Fibroblast of the aortic adventitia (primary cell): ENCODE measurements around the gene SMYD2. TPM values are rescaled to one million over a fixed set of nuclear protein-coding genes. Genes with fewer than 3 reads are reported as not detected.

Experiments used
- DNase-seq: peaks from one replicate; pipeline ENCODE4 v3.0.0-alpha.2; 2010; ENCODE audit warnings: low read depth
- H3K4me3 ChIP-seq: 2 replicates; pipeline ENCODE4 v1.5.1; 2011; ENCODE audit warnings: low read depth, mild to moderate bottlenecking, control low read depth, low read length, moderate library complexity
- total RNA-seq: library from RNA; depleted of rRNA; stranded (reverse); fragments of >200 nt; gene quantifications from 2 replicates; pipeline ENCODE4 v1.2.3, GENCODE V29; 2012; ENCODE audit warnings: low replicate concordance
- TF ChIP-seq, protein P1 (sequence below): IDR thresholded peaks from 2 replicates; pipeline ENCODE4 v1.5.1; 2011; ENCODE audit warnings: mild to moderate bottlenecking, low read length, control low read depth, inconsistent platforms; ENCODE audit not compliant: insufficient read depth

SMYD2 gene
- total RNA-seq, 1 donor: 26.9 TPM

DNA sequence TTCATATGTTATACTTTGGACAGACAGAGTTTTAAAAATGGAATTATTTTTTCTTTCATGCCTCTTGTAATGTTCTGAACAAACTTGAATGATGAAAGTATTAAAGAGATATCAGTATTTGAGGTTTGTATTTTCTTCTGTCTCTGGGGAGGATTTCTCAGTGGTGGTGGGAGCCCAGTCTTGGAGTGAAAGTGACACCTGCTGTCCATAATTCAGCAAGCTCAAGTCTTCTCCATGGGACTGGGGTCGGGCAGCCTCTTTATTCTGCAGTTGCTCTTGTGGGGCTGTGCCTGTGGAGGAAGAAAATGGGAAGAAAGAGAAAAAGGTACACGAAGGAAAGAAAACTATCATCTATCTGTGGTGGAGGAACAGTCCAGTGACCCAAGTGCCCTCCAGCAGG, 56.1 kb downstream of the SMYD2 start:
- DNase-seq: no peak
- TF ChIP-seq, protein P1, sequence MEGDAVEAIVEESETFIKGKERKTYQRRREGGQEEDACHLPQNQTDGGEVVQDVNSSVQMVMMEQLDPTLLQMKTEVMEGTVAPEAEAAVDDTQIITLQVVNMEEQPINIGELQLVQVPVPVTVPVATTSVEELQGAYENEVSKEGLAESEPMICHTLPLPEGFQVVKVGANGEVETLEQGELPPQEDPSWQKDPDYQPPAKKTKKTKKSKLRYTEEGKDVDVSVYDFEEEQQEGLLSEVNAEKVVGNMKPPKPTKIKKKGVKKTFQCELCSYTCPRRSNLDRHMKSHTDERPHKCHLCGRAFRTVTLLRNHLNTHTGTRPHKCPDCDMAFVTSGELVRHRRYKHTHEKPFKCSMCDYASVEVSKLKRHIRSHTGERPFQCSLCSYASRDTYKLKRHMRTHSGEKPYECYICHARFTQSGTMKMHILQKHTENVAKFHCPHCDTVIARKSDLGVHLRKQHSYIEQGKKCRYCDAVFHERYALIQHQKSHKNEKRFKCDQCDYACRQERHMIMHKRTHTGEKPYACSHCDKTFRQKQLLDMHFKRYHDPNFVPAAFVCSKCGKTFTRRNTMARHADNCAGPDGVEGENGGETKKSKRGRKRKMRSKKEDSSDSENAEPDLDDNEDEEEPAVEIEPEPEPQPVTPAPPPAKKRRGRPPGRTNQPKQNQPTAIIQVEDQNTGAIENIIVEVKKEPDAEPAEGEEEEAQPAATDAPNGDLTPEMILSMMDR: no peak
- no peak overlapping the region for H3K4me3 ChIP-seq

DNA sequence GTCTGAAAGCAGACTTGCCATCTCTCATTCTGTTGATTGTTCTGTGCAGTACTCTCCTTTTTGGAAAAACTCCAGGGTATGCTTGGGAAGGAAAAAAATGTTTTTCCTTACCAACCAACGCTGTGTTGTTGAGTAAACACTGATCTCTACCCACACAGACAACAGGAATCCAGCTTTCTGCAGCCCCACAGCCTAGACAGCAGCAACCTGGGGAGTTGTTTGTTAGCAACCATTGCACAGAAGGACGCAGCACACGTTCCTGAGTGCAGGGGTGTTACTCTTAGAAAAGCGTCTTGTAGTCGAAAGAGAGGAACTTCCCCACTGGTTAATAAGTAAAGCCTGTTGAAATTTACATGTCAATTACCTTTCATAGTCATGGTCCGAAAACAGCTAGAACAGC, 56.6 kb downstream of the SMYD2 start:
- DNase-seq: peak; percentile 22
- TF ChIP-seq, protein P1: no peak
- no peak overlapping the region for H3K4me3 ChIP-seq

DNA sequence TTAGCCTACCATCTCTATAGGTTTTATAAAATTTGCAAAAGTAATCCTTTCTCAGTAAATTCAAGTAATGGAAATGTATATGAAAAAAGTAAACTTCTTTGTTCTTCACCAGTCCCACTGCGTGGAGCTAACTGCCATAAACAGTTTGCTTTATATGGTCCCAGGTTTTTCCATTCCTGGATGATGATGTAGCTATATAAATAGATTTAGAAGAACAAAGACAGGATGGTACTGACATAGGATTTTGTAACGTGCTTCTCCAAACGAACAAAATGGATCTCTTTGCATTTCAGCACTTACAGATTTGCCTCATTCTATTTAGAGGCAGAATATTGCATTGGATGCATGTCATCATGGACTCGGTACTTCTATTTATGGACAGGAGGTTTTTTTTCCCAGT, 57.3 kb downstream of the SMYD2 start:
- no peak for DNase-seq
- TF ChIP-seq, protein P1: no peak
- no peak overlapping the region for H3K4me3 ChIP-seq

DNA sequence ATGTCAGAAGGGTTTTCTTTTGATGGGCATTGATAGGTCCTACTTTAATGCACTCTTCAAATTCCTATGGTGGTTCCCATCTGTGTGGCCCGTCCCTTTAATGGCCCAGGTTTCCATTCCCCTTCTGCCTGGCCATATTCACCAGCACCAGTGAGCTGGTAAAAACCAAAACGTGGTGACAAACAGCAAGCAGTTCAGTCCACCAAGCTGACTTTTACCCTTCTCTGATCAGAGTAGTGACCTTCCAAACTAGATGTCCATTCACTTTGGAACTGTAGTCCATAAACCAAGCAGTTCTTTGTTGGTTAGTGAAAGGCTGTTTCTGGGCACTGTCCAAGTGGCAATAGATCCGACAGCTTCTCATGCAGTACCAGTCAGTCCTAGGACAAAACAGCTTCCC, 60.5 kb downstream of the SMYD2 start:
- DNase-seq: no peak
- TF ChIP-seq, protein P1: no peak
- H3K4me3 ChIP-seq: no peak overlapping the region

DNA sequence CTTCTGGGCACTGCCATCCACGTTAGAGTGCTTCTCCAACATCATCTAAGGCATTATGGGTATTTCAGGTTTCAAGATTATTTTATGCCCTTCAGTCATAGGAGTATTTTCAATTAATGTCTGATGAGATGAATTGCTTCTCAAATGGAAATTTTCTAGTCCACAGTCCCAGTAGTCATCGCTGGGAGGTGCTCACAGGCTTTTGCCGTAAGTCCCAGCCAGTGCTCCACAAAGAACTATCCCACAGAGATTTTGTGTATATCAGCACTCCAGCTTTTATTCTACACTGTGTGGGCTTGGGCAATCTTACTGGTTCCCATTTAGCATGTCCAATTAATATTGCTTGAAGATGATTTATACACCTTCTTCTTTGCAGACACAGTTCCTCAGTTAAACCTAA, 61.0 kb downstream of the SMYD2 start:
- no peak for DNase-seq
- TF ChIP-seq, protein P1: peak; percentile 8
- no peak overlapping the region for H3K4me3 ChIP-seq

DNA sequence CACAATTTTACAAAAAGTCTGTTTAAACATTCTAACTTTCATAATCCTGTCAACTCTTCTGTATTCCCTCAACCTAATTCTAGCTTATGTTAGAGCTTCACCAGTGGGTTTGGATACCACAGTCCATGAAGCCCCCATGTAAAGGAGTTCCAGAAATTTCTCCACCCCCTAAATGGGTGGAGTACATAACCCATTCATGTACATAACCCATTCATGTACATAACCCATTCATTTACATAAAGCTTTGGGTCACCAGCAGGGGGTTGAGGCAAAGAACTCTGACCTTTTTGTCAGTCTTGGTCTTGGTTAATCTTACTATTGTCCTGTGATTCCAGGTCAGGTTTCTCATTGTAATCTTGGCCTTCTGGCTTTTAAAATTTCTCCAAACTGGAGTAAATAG, 61.6 kb downstream of the SMYD2 start:
- DNase-seq: no peak
- no peak overlapping the region for H3K4me3 ChIP-seq
- TF ChIP-seq, protein P1: no peak

DNA sequence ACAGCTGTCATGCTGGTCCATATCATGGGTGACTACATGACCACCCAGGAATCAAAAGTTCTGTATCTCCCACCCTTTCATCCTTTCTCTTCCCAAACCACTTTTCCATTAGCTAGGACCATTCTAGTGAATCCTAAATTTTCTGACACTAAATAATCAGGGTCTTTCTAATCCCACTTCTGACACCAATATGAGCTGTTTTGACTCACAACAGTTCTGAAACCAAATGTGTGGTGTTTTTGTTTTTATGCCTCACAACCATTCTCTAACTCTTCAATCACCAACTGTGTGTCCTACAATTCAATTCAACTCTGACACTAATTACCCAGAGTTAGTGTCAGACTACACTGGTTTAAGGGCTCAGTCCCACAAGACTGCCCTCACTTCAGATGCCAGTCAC, 63.9 kb downstream of the SMYD2 start:
- H3K4me3 ChIP-seq: no peak overlapping the region
- TF ChIP-seq, protein P1: no peak
- DNase-seq: no peak
